ENCODE data around the gene MT2A.

Gene MT2A

DNA sequence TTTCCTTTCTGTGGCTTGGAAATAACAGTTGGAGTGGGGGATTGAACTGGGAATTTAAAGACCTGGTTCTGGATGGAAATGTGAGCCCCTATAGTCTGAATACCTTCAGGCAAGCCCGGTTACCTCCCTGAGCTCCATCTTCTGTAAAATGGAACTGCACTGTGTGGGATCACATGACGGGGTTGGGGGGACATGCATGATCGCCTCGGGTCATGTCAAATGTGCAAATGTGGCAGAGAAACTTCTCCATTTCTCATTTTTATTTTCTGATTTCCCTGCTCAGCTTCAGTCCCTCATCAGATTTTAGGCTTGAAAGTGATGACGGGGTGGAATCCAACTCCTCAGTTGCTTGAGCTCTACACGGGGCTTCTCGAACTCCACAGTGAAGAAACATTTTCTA, 44.8 kb downstream of the MT2A start:
- no peaks in the 10 kb centered on the region for H3K4me1 ChIP-seq (ENCODE audit: insufficient read depth, low read length)
- no peaks in the 10 kb centered on the region for H3K79me2 ChIP-seq (ENCODE audit: insufficient read depth, low read length)
- peaks cover 32% of the 10 kb centered on the region for H3K27me3 ChIP-seq (ENCODE audit: insufficient read depth, low read length, poor library complexity)
- TF ChIP-seq EZH2 (IDR thresholded peaks at IDR 0.05; ENCODE audit: borderline replicate concordance, low read depth, low read length, severe bottlenecking): no peak
- TF ChIP-seq, protein P1, sequence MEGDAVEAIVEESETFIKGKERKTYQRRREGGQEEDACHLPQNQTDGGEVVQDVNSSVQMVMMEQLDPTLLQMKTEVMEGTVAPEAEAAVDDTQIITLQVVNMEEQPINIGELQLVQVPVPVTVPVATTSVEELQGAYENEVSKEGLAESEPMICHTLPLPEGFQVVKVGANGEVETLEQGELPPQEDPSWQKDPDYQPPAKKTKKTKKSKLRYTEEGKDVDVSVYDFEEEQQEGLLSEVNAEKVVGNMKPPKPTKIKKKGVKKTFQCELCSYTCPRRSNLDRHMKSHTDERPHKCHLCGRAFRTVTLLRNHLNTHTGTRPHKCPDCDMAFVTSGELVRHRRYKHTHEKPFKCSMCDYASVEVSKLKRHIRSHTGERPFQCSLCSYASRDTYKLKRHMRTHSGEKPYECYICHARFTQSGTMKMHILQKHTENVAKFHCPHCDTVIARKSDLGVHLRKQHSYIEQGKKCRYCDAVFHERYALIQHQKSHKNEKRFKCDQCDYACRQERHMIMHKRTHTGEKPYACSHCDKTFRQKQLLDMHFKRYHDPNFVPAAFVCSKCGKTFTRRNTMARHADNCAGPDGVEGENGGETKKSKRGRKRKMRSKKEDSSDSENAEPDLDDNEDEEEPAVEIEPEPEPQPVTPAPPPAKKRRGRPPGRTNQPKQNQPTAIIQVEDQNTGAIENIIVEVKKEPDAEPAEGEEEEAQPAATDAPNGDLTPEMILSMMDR (IDR thresholded peaks at IDR 0.05; ENCODE audit: borderline replicate concordance, extremely low read depth, low read length, poor library complexity, severe bottlenecking): no peak
- H3K9ac ChIP-seq (ENCODE audit: low read depth, low read length): no peak overlapping the region
- H2AFZ ChIP-seq (ENCODE audit: low read depth, low read length): no peak overlapping the region
- H3K27ac ChIP-seq (ENCODE audit: low read length): no peak overlapping the region
- H3K36me3 ChIP-seq (ENCODE audit: insufficient read depth, low read length): no peaks in the 10 kb centered on the region
- no peaks in the 10 kb centered on the region for H4K20me1 ChIP-seq (ENCODE audit: insufficient read depth, low read length)
- DNase-seq (no peak), ATAC-seq (ENCODE audit: insufficient read depth, low read depth) (no peak)
- no peak overlapping the region for H3K4me3 ChIP-seq (ENCODE audit: low read depth in 1 of 2, low read length in 2 of 2)
- H3K4me2 ChIP-seq (ENCODE audit: insufficient read depth, low read length): no peak overlapping the region
- no peaks in the 10 kb centered on the region for H3K9me3 ChIP-seq (ENCODE audit: insufficient read depth, low read length, severe bottlenecking)

DNA sequence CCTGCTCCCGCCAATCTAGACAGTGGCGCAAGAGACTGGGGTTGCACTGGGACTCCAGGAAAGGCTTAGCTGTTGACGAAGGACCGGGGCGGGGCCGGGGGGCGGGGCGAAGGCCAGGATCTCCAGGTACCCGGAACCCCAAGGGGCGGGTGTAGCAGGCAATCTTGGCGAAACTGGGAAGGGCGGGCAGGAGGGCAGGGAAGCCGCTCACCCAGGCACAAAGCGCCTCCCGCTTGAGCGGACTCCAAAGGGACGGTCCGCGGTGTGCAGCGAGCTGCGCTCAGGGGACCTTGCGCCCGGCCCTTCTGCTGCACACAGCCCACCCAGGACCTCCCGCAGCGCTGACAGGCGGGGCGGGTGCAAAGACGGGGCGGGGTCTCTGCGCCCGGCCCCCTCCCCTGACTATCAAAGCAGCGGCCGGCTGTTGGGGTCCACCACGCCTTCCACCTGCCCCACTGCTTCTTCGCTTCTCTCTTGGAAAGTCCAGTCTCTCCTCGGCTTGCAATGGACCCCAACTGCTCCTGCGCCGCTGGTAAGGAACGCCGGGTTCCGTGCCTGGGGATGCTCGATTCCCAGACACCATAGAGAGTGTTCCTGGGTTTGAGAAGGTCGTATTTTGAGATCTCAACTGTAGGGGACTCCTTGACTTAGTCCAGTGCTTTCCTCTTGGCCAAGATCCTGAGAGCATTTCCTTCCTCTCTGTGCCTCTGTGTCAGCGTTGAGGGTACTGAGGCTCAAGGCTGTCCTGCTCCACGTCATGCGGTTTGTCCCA, 49.4 kb downstream of the MT2A start, which contains the start of gene MT1F:
MT1F (plus strand) TSS at position 405 of the 772 bp plus-strand sequence; CDS start at position 505, 100 bp downstream.
- H3K27ac ChIP-seq (ENCODE audit: low read length): no peak within 1 kb of the TSS
- DNase-seq: no peak

DNA sequence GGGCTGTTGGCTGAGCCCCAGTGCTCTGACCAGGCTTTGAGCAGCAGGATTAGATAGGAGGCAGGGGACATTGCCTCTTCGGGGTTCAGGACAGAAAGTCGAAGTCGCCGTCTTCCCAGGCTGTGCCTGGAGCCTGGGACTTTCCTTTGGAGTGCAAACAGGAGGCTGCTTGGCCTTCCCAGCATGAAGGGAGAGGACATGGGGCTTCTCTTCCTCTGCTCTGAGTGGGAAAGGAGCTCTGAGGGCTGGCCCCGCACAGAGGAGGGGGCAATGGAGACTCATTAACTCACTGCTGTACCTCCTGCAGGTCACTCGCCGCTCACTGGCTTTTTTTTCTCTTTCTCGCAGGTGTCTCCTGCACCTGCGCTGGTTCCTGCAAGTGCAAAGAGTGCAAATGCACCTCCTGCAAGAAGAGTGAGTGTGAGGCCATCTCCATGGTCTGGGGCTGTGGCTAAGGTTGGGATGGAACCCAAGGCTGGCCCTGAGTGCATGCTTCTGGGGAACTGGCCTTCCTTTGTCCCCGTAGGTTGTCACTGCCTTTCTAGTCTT, 50.0 kb downstream of the MT2A start:
- Histone ChIP-seq H3K27ac (ENCODE audit: low read length) (no peak overlapping the region), H4K20me1 (ENCODE audit: insufficient read depth, low read length) (no peaks in the 10 kb centered on the region), H3K4me2 (ENCODE audit: insufficient read depth, low read length) (no peak overlapping the region), H3K79me2 (ENCODE audit: insufficient read depth, low read length) (no peaks in the 10 kb centered on the region), H3K9ac (ENCODE audit: low read depth, low read length) (no peak overlapping the region), H2AFZ (ENCODE audit: low read depth, low read length) (no peak overlapping the region), H3K9me3 (ENCODE audit: insufficient read depth, low read length, severe bottlenecking) (no peaks in the 10 kb centered on the region), H3K4me1 (ENCODE audit: insufficient read depth, low read length) (peaks cover 6% of the 10 kb centered on the region), H3K36me3 (ENCODE audit: insufficient read depth, low read length) (no peaks in the 10 kb centered on the region), H3K27me3 (ENCODE audit: insufficient read depth, low read length, poor library complexity) (peaks cover 41% of the 10 kb centered on the region), H3K4me3 (ENCODE audit: low read depth in 1 of 2, low read length in 2 of 2) (no peak overlapping the region)
- TF ChIP-seq, protein P1 (IDR thresholded peaks at IDR 0.05; ENCODE audit: borderline replicate concordance, extremely low read depth, low read length, poor library complexity, severe bottlenecking): no peak
- TF ChIP-seq EZH2 (IDR thresholded peaks at IDR 0.05; ENCODE audit: borderline replicate concordance, low read depth, low read length, severe bottlenecking): no peak
- no peak for DNase-seq
- no peak for ATAC-seq (ENCODE audit: insufficient read depth, low read depth)

More for the DNA sequence above, 49.4 kb downstream of the MT2A start, which contains the start of gene MT1F:
- Histone ChIP-seq H3K4me1 (ENCODE audit: insufficient read depth, low read length) (peaks cover 4% of the 10 kb centered on the region), H2AFZ (ENCODE audit: low read depth, low read length) (no peak within 1 kb of the TSS), H3K4me2 (ENCODE audit: insufficient read depth, low read length) (no peak within 1 kb of the TSS), H3K36me3 (ENCODE audit: insufficient read depth, low read length) (no peaks in the 10 kb centered on the region), H3K9ac (ENCODE audit: low read depth, low read length) (no peak within 1 kb of the TSS), H3K27me3 (ENCODE audit: insufficient read depth, low read length, poor library complexity) (peaks cover 41% of the 10 kb centered on the region), H4K20me1 (ENCODE audit: insufficient read depth, low read length) (no peaks in the 10 kb centered on the region), H3K9me3 (ENCODE audit: insufficient read depth, low read length, severe bottlenecking) (no peaks in the 10 kb centered on the region), H3K4me3 (ENCODE audit: low read depth in 1 of 2, low read length in 2 of 2) (no peak within 1 kb of the TSS), H3K79me2 (ENCODE audit: insufficient read depth, low read length) (no peaks in the 10 kb centered on the region)
- no peak for ATAC-seq (ENCODE audit: insufficient read depth, low read depth)
- TF ChIP-seq EZH2 (IDR thresholded peaks at IDR 0.05; ENCODE audit: borderline replicate concordance, low read depth, low read length, severe bottlenecking): no peak

All from DND-41 (cell line).